Astrocyte (in vitro differentiated cells and primary cell): Measurements from ENCODE around the gene TFF1. TPM values are rescaled to one million over a fixed set of nuclear protein-coding genes. Genes with fewer than 3 reads are reported as not detected.

Source experiments
- DNase-seq: peaks from one replicate; pipeline ENCODE4 v3.0.0-alpha.2; 2010; ENCODE audit warnings: low read depth
- FAIRE-seq: peaks from 2 replicates; lab custom pipeline; 2011; peaks lifted over from hg19 to GRCh38; lab: Jason Lieb, UNC
- H2AFZ ChIP-seq: 2 replicates; pipeline ENCODE4 v1.6.0; 2012; ENCODE audit warnings: low read depth, low read length, inconsistent platforms
- H3K27ac ChIP-seq: 2 replicates; pipeline ENCODE4 v1.5.1; 2011; ENCODE audit warnings: low read depth, low read length, inconsistent platforms
- H3K27me3 ChIP-seq: 2 replicates; pipeline ENCODE4 v1.6.0; 2011; ENCODE audit warnings: low read length, inconsistent platforms; ENCODE audit not compliant: insufficient read depth
- H3K36me3 ChIP-seq: 2 replicates; pipeline ENCODE4 v1.5.1; 2011; ENCODE audit warnings: low read length, inconsistent platforms; ENCODE audit not compliant: insufficient read depth
- H3K4me1 ChIP-seq: 2 replicates; pipeline ENCODE4 v1.5.1; 2011; ENCODE audit warnings: low read length, inconsistent platforms; ENCODE audit not compliant: insufficient read depth
- H3K4me2 ChIP-seq: 2 replicates; pipeline ENCODE4 v1.6.0; 2012; ENCODE audit warnings: low read length, inconsistent platforms
- H3K4me3 ChIP-seq: 2 replicates; pipeline ENCODE4 v1.5.1; 2011; ENCODE audit warnings: low read depth, mild to moderate bottlenecking, low read length, inconsistent platforms; ENCODE audit not compliant: insufficient read depth
- H3K79me2 ChIP-seq: 2 replicates; pipeline ENCODE4 v1.6.0; 2012; ENCODE audit warnings: mild to moderate bottlenecking, low read length, inconsistent platforms; ENCODE audit not compliant: insufficient read depth
- H3K9ac ChIP-seq: 2 replicates; pipeline ENCODE4 v1.6.0; 2012; ENCODE audit warnings: mild to moderate bottlenecking, low read length, inconsistent platforms
- H3K9me3 ChIP-seq: 2 replicates; pipeline ENCODE4 v1.5.1; 2012; ENCODE audit warnings: low read depth, mild to moderate bottlenecking, low read length, inconsistent platforms; ENCODE audit not compliant: insufficient read depth
- H4K20me1 ChIP-seq: 2 replicates; pipeline ENCODE4 v1.6.0; 2012; ENCODE audit warnings: low read length, inconsistent platforms; ENCODE audit not compliant: insufficient read depth
- H3K27ac Mint-ChIP-seq: one replicate; pipeline ENCODE4 v1.8.0; 2021; ENCODE audit warnings: mild to moderate bottlenecking, mixed read lengths; ENCODE audit not compliant: unreplicated experiment
- H3K27me3 Mint-ChIP-seq: one replicate; pipeline ENCODE4 v1.8.0; 2021; ENCODE audit warnings: low read depth, mixed read lengths; ENCODE audit not compliant: unreplicated experiment
- H3K36me3 Mint-ChIP-seq: one replicate; pipeline ENCODE4 v1.8.0; 2021; ENCODE audit warnings: low read depth, mixed read lengths; ENCODE audit not compliant: unreplicated experiment
- H3K4me1 Mint-ChIP-seq: one replicate; pipeline ENCODE4 v1.8.0; 2021; ENCODE audit warnings: low read depth, mixed read lengths; ENCODE audit not compliant: unreplicated experiment
- H3K4me3 Mint-ChIP-seq: one replicate; pipeline ENCODE4 v1.8.0; 2021; ENCODE audit warnings: mild to moderate bottlenecking, moderate library complexity, mixed read lengths; ENCODE audit not compliant: unreplicated experiment
- H3K9me3 Mint-ChIP-seq: one replicate; pipeline ENCODE4 v1.8.0; 2021; ENCODE audit warnings: mild to moderate bottlenecking, mixed read lengths; ENCODE audit not compliant: unreplicated experiment
- CTCF ChIP-seq: IDR thresholded peaks from 2 replicates; pipeline ENCODE4 v1.5.1; 2011; ENCODE audit warnings: low read depth, mild to moderate bottlenecking, inconsistent platforms, low read length, moderate library complexity; ENCODE audit not compliant: insufficient read depth
- EZH2 ChIP-seq: IDR thresholded peaks from 2 replicates; pipeline ENCODE4 v1.6.1; 2012; ENCODE audit warnings: mild to moderate bottlenecking, low read length, inconsistent platforms; ENCODE audit not compliant: insufficient read depth
- total RNA-seq: library from RNA; stranded (reverse); gene quantifications from 2 replicates; pipeline ENCODE4 v1.2.1, GENCODE V29; 2021

Gene TFF1
- total RNA-seq, 1 donor from 2014 or later: not detected

DNA sequence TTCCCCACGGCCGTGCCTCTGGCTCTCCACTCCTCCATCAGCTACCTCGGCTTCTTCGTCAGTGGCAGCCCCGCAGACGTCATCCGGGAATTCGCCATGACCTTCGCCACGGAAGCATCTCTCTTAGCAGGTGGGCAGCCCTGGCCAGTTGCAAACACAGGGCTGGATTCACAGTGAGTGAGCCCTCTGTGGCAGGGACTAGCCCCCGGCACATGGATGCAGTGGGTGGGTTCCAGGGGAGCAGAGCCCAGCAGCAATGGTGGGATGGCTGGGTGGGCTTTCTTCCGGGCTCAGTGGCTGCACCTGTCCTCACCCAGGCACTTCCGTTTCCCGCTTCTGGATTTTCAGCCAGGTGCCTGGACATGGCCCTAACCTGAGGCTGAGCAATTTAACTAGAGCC is 46.8 kb upstream of the TFF1 start:
- no peak overlapping the region for H2AFZ ChIP-seq
- no peak for TF ChIP-seq CTCF
- no peak for TF ChIP-seq EZH2
- DNase-seq (no peak), FAIRE-seq (no peak)
- no peaks in the 10 kb centered on the region for H3K9me3 ChIP-seq
- no peak overlapping the region for H3K4me2 ChIP-seq
- no peak overlapping the region for H3K4me3 ChIP-seq
- peaks cover 2% of the 10 kb centered on the region for H3K27me3 ChIP-seq
- H3K79me2 ChIP-seq: no peaks in the 10 kb centered on the region
- H3K36me3 ChIP-seq: no peaks in the 10 kb centered on the region
- no peak overlapping the region for H3K27ac ChIP-seq
- Mint-ChIP-seq H3K4me3 (no peak overlapping the region), H3K4me1 (peaks cover 11% of the 10 kb centered on the region), H3K27ac (no peak overlapping the region), H3K36me3 (no peaks in the 10 kb centered on the region), H3K27me3 (peaks cover 3% of the 10 kb centered on the region), H3K9me3 (no peaks in the 10 kb centered on the region)
- H4K20me1 ChIP-seq: no peaks in the 10 kb centered on the region
- no peaks in the 10 kb centered on the region for H3K4me1 ChIP-seq
- H3K9ac ChIP-seq: no peak overlapping the region

- Histone ChIP-seq H4K20me1 (no peaks in the 10 kb centered on the region), H3K9ac (no peak overlapping the region), H3K4me1 (no peaks in the 10 kb centered on the region), H3K79me2 (no peaks in the 10 kb centered on the region), H3K9me3 (no peaks in the 10 kb centered on the region), H3K27ac (no peak overlapping the region), H2AFZ (no peak overlapping the region), H3K36me3 (no peaks in the 10 kb centered on the region), H3K4me3 (no peak overlapping the region), H3K27me3 (peaks cover 2% of the 10 kb centered on the region), H3K4me2 (no peak overlapping the region)
- no peaks in the 10 kb centered on the region for H3K36me3 Mint-ChIP-seq
- no peak for TF ChIP-seq EZH2
- TF ChIP-seq CTCF: no peak
- FAIRE-seq (no peak), DNase-seq (no peak)
- no peaks in the 10 kb centered on the region for H3K9me3 Mint-ChIP-seq
- H3K27ac Mint-ChIP-seq: peak overlapping the region; percentile 9
- H3K4me3 Mint-ChIP-seq: no peak overlapping the region
- peaks cover 11% of the 10 kb centered on the region for H3K4me1 Mint-ChIP-seq
- peaks cover 7% of the 10 kb centered on the region for H3K27me3 Mint-ChIP-seq
Observed at GRCh38 chr21:42412636-42412933, 46.2 kb upstream of the TFF1 start.

- Histone ChIP-seq H2AFZ (no peak overlapping the region), H3K9me3 (no peaks in the 10 kb centered on the region), H3K4me2 (no peak overlapping the region), H3K36me3 (no peaks in the 10 kb centered on the region), H3K9ac (no peak overlapping the region), H3K27ac (no peak overlapping the region), H3K4me1 (no peaks in the 10 kb centered on the region), H3K27me3 (peaks cover 2% of the 10 kb centered on the region), H3K79me2 (no peaks in the 10 kb centered on the region), H3K4me3 (no peak overlapping the region), H4K20me1 (no peaks in the 10 kb centered on the region)
- DNase-seq: peak; percentile 19
- Mint-ChIP-seq H3K27ac (peak overlapping the region; percentile 9), H3K4me3 (no peak overlapping the region), H3K36me3 (no peaks in the 10 kb centered on the region), H3K9me3 (no peaks in the 10 kb centered on the region), H3K4me1 (peaks cover 11% of the 10 kb centered on the region), H3K27me3 (peaks cover 8% of the 10 kb centered on the region)
- no peak for TF ChIP-seq EZH2
- no peak for TF ChIP-seq CTCF
- no peak for FAIRE-seq
Observed at GRCh38 chr21:42411891-42412635, 45.7 kb upstream of the TFF1 start.
